Stomach (tissue), 4 donors: ENCODE measurements around the gene SCG3.

Source experiments
- CTCF ChIP-seq, 7 experiments: fragments of 450-650 bp in 4 of 7; fragments of 200-600 bp in 3 of 7; sonication (generic) in 3 of 7; IDR thresholded peaks; one replicate each; pipeline ENCODE4 v1.5.1; 2016 to 2019; ENCODE audit warnings: antibody characterized with exemption in 7 of 7, control low read depth in 2 of 7, mild to moderate bottlenecking in 1 of 7
- EP300 ChIP-seq: sonication (generic); formaldehyde crosslinking; IDR thresholded peaks from one replicate; pipeline ENCODE4 v1.6.1; 2017; ENCODE audit warnings: antibody characterized with exemption

DNA sequence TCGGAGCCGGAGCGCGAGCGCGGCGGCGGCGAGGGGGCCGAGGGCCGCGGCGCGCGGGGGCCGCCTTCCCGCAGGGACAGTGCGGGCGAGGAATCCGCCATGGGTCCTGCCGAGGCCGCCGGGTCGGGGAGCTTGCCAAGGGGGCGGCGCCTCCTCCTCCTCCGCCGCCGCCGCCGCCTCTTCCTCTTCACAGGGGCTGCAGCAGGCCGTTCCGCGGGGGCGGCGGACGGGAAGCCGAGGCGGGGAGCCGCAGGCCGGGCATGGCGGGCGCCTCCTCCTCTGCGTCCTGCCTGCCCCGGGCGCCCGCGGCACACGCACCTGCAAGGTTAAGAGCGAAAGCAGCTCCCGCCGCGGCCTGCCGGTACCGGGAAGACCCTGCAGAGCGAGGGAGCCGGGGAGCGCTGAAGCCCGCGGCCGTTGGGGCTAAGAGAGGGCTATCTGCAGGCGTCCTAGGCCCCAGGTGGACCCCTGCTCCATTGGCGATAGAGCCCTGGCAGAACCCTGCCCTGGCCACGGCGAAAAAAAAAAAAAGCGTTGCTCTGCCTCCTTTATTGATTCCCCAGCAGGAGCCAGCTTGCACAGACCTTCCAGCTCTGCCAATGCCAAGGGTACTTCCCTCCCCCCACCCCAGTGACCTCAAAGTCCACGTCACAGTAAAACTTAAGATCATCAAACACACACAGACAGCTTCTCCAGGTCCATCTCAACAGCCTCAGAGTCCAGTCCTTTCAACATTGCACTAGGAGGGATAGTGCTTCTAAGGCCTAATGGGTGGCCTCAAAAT, 56.4 kb downstream of the SCG3 start, which contains the start of gene LYSMD2:
- TF ChIP-seq CTCF (IDR thresholded peaks at IDR 0.05) (no peak), EP300 (no peak)
